Upper lobe of right lung (tissue), 1 donor: ENCODE results near the gene KDM5B. TPM values are rescaled to one million over a fixed set of nuclear protein-coding genes. Genes with fewer than 3 reads are reported as not detected.

ENCODE experiments used
- ATAC-seq: fragments of 200-7000 bp; cut with Tn5 transposase; one replicate; pipeline ENCODE4 v1.9.1; 2020; ENCODE audit warnings: mild to moderate bottlenecking, moderate library complexity
- DNase-seq: peaks from one replicate; pipeline ENCODE4 v3.0.0-alpha.2; 2020
- H3K27ac ChIP-seq: fragments of 200-600 bp; one replicate; pipeline ENCODE4 v1.8.0; 2022
- H3K27me3 ChIP-seq: fragments of 200-600 bp; one replicate; pipeline ENCODE4 v1.8.0; 2022; ENCODE audit warnings: mild to moderate bottlenecking
- H3K36me3 ChIP-seq: fragments of 200-600 bp; one replicate; pipeline ENCODE4 v1.8.0; 2022
- H3K4me1 ChIP-seq: fragments of 200-600 bp; one replicate; pipeline ENCODE4 v1.8.0; 2022
- H3K4me3 ChIP-seq: fragments of 200-600 bp; one replicate; pipeline ENCODE4 v1.8.0; 2022; ENCODE audit warnings: mild to moderate bottlenecking
- H3K9me3 ChIP-seq: fragments of 200-600 bp; one replicate; pipeline ENCODE4 v1.8.0; 2022
- CTCF ChIP-seq: fragments of 200-600 bp; IDR thresholded peaks from one replicate; pipeline ENCODE4 v1.8.0; 2022; ENCODE audit warnings: antibody characterized with exemption
- intact Hi-C: fragments of 100-400 bp; cut with DNase I; formaldehyde crosslinking; loops from one replicate; pipeline ENCODE4 v1.11.0; 2022
- total RNA-seq: library from RNA; stranded (reverse); fragmentation: NEBNext Ultra II Directional; extraction: Animal tissue kit (Norgen Biotek cat#: 25700); gene quantifications from one replicate; pipeline ENCODE4 v1.2.1, GENCODE V29; 2021
- donor health status: DM: no; HTN: yes; CAD: no; lungs with severe emphysema.

Gene KDM5B
- total RNA-seq, 1 donor from 2014 or later = 57.3 TPM

GRCh38 chr1:202689493-202690342, 118.5 kb downstream of the KDM5B start:
- Histone ChIP-seq H3K27ac (no peak overlapping the region), H3K4me1 (no peaks in the 10 kb centered on the region), H3K27me3 (peaks cover 18% of the 10 kb centered on the region), H3K36me3 (no peaks in the 10 kb centered on the region), H3K9me3 (no peaks in the 10 kb centered on the region), H3K4me3 (no peak overlapping the region)
- TF ChIP-seq CTCF = no peak
- ATAC-seq = no peak
- intact Hi-C loops = no loop called here
- no peak for DNase-seq

- no peak overlapping the region for H3K4me3 ChIP-seq
- intact Hi-C loops = no loop called here
- no peak overlapping the region for H3K27ac ChIP-seq
- H3K27me3 ChIP-seq = peaks cover 22% of the 10 kb centered on the region
- H3K4me1 ChIP-seq = no peaks in the 10 kb centered on the region
- DNase-seq = no peak
- no peaks in the 10 kb centered on the region for H3K36me3 ChIP-seq
- no peaks in the 10 kb centered on the region for H3K9me3 ChIP-seq
- ATAC-seq = no peak
- TF ChIP-seq CTCF = no peak
Measured at GRCh38 chr1:202689082-202689481, 119.1 kb downstream of the KDM5B start.

GRCh38 chr1:202688401-202688800, 119.8 kb downstream of the KDM5B start:
- Histone ChIP-seq H3K27me3 (peaks cover 28% of the 10 kb centered on the region), H3K9me3 (no peaks in the 10 kb centered on the region), H3K4me3 (no peak overlapping the region), H3K36me3 (no peaks in the 10 kb centered on the region), H3K4me1 (no peaks in the 10 kb centered on the region), H3K27ac (no peak overlapping the region)
- TF ChIP-seq CTCF = no peak
- ATAC-seq (no peak), DNase-seq (no peak)
- intact Hi-C loops = no loop called here

GRCh38 chr1:202687798-202688197, 120.4 kb downstream of the KDM5B start:
- no peak for ATAC-seq
- no peak for TF ChIP-seq CTCF
- no peak for DNase-seq
- H3K4me1 ChIP-seq = no peaks in the 10 kb centered on the region
- peaks cover 30% of the 10 kb centered on the region for H3K27me3 ChIP-seq
- H3K4me3 ChIP-seq = no peak overlapping the region
- no peaks in the 10 kb centered on the region for H3K9me3 ChIP-seq
- intact Hi-C loops = no loop called here
- H3K36me3 ChIP-seq = no peaks in the 10 kb centered on the region
- no peak overlapping the region for H3K27ac ChIP-seq

- Histone ChIP-seq H3K4me1 (no peaks in the 10 kb centered on the region), H3K9me3 (no peaks in the 10 kb centered on the region), H3K36me3 (no peaks in the 10 kb centered on the region), H3K27me3 (peaks cover 30% of the 10 kb centered on the region), H3K4me3 (no peak overlapping the region), H3K27ac (no peak overlapping the region)
- DNase-seq (no peak), ATAC-seq (no peak)
- no peak for TF ChIP-seq CTCF
- intact Hi-C loops = no loop called here
Measured at GRCh38 chr1:202687370-202687769, 120.9 kb downstream of the KDM5B start.
